ES-I3 (cell line): ENCODE data around the gene ABTB2.
A peak's percentile ranks its signal among the peaks of the same experiment; 100 is the strongest.

Experiments used
- H3K36me3 ChIP-seq: 2 replicates; pipeline ENCODE4 v1.6.1; 2013; ENCODE audit warnings: mild to moderate bottlenecking, low read length, control low read depth, moderate library complexity; ENCODE audit not compliant: insufficient read depth
- H3K4me1 ChIP-seq: 2 replicates; pipeline ENCODE4 v1.6.1; 2013; ENCODE audit warnings: mild to moderate bottlenecking, control low read depth, low read length; ENCODE audit not compliant: insufficient read depth
- H3K9ac ChIP-seq: 2 replicates; pipeline ENCODE4 v1.6.1; 2013; ENCODE audit warnings: low read depth, mild to moderate bottlenecking, low read length, moderate library complexity
- H3K9me3 ChIP-seq: 2 replicates; pipeline ENCODE4 v1.6.1; 2013; ENCODE audit warnings: mild to moderate bottlenecking, low read length, moderate library complexity; ENCODE audit not compliant: control insufficient read depth, insufficient read depth

Gene ABTB2

DNA sequence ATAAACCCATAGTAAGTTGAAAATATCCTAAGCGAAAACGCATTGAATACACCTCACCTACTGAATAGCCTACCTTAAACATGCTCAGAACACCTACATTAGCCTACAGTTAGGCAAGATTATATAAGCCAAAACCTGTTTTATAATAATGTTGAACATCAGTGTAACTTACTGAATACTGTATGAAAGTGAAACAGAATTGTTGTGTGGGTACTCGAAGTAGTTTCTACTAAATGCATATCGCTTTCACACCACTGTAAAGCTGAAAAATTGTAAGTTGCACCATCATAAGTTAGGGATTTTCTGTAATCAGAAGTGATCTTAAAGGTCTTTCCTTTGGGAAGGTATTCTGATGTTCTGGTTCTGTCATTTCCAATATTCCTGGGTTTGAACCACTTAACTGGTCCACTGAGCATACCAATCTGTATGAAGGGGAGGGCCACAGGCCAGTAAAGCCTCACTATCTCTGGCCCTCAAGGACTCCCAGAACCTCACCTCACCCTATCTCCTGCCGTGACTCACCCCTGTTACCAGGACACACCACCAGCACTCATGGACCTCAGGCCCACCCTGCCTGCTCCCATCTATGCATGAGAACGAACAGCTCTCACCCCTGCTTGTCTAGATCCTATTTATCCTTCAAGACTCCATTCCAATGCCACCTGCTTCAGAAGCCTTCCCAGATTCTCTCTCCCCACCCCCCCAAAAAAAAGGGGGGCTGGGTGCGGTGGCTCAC is 182.4 kb downstream of the ABTB2 start:
- no peaks in the 10 kb centered on the region; the same call in 1 of the 2 replicates for H3K4me1 ChIP-seq
- H3K9me3 ChIP-seq: no peaks in the 10 kb centered on the region
- H3K9ac ChIP-seq: no peak overlapping the region
- no peaks in the 10 kb centered on the region for H3K36me3 ChIP-seq

DNA sequence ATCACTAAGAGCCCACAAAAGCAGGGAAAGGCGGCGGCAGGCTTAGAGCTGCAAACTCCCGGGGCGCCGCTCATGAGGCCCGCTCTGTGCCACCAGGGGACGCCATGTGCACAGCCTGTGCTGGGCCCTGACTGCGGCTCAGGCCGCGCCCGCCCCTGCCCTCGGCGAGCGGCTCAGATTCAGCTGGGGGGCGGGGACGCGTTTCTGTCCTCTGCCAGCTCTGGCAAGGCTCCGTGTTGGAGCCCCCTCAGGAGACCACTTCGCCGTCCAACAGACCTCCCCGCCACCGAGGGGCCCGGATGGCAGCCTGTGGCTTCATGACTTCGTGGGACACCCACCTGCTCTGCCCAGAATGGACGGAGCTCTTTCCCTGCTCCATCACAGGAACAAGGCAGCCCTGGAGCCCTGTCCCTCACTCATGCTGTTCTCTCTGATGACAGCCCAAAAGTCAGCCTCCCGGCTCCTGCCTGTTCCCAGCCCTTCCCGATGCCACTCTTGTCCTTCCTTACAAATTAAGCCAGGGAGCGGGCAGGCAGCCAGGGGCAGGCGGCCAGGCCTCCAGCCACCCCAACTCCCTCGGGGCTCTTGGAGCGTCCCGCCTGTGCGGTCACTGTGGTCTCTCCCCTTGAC is 183.3 kb downstream of the ABTB2 start:
- Histone ChIP-seq H3K4me1 (no peaks in the 10 kb centered on the region; the same call in 1 of the 2 replicates), H3K9me3 (no peaks in the 10 kb centered on the region), H3K9ac (peak overlapping the region; percentile 31; the same call in 1 of the 2 replicates), H3K36me3 (0 out of 2 replicates have a peak, but pooled peaks cover 2% of the 10 kb centered on the region)

DNA sequence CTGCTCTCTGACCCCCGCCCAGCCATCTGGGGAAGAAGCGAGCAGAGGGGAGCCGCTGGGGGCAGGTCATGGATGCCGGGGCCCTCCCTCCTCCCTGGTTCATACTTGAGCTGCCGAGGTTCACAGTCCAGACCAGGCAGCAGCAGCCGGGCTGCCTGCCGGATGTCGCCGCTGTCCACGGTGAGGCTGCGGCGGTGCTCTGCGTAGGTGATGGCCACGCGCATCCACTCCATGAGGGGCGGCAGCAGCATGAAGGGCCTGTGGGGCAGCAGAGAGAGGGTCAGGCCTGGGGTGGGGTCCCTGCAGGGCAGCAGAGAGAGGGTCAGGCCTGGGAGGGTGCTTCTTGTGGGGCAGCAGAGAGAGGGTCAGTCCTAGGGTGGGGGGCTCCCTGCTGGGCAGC is 184.8 kb downstream of the ABTB2 start:
- H3K4me1 ChIP-seq: no peaks in the 10 kb centered on the region; the same call in 1 of the 2 replicates
- H3K9me3 ChIP-seq: no peaks in the 10 kb centered on the region
- H3K36me3 ChIP-seq: 0 out of 2 replicates have a peak, but pooled peaks cover 2% of the 10 kb centered on the region
- H3K9ac ChIP-seq: no peak overlapping the region

DNA sequence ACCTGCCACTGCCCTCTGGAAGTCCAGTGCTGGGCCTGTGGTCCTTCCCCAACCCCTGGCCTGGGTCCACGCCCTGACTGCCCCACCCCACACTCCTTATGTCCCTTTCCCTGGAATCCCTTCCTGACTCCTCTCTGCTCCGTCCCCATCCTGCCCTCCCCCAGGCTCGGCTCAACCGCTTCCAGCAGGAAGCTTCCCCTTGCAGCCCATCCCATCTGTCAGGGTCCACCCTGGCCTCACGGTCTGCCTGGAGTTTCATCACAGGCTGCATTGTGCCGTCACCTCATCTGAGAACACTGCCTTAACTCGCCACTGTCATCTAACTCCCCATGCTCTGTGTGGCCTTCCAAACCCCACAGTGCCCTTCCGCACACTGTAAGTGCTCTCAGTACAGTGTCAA is 188.1 kb downstream of the ABTB2 start:
- H3K36me3 ChIP-seq: 0 out of 2 replicates have a peak, but pooled peaks cover 2% of the 10 kb centered on the region
- no peak overlapping the region for H3K9ac ChIP-seq
- no peaks in the 10 kb centered on the region for H3K9me3 ChIP-seq
- H3K4me1 ChIP-seq: no peaks in the 10 kb centered on the region; the same call in 1 of the 2 replicates

DNA sequence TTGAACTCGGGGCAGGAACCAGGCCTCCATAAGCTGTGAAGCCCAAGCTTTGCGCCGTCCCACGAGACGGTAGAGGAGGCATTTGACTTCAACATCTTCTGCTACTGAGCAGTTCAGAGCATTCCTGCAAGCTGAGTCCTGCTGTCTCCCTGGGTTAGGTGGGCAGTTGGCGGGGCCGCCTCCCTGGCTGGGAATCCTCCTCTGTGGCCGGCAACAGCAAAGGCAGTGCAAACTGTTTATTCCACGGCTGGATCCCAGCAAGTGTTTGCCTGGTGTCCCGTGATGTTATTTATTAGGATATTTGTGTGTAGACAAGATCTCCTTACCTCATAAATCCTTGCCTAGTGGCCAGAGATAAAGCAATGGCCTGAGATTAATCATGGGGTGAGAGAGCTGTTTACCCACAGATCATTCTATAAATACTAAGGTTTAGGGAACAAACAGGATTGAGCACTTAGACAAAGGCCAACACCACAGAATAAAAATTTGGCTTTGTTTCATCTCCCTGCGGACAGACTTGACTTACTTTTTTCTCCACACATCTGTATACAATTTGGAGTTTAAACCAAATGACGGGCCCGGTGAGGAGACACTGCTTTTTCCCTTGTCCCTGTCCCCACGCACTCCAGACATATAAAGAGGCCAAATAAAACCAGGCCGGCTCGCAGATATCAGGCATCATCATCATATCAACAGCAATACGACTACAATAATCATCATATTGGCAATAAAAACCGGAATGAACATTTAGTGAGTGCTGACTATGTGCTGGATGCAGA is 189.0 kb downstream of the ABTB2 start:
- H3K9ac ChIP-seq: no peak overlapping the region
- 0 out of 2 replicates have a peak, but pooled peaks cover 2% of the 10 kb centered on the region for H3K36me3 ChIP-seq
- H3K4me1 ChIP-seq: no peaks in the 10 kb centered on the region; the same call in 1 of the 2 replicates
- no peaks in the 10 kb centered on the region for H3K9me3 ChIP-seq

DNA sequence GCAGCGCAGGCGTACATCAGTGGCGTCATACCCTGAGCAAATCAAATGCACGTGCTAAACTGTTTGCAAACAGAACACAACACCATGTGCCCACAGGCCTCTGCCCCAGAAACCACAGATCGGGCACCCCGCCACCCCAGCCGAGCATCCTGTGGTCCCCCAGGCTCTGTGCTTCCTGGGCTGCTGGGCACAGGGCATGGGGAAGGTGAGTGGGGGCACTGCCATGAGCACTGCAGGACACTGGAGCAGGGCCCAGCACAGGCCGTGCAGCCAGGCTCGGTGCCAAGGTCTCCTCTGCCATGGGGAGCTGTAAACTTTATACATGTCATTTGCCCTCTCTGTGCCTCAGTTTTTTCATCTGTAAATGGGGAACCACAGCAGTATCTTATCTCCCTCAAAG is 189.8 kb downstream of the ABTB2 start:
- Histone ChIP-seq H3K36me3 (0 out of 2 replicates have a peak, but pooled peaks cover 2% of the 10 kb centered on the region), H3K9ac (no peak overlapping the region), H3K4me1 (no peaks in the 10 kb centered on the region), H3K9me3 (no peaks in the 10 kb centered on the region)

DNA sequence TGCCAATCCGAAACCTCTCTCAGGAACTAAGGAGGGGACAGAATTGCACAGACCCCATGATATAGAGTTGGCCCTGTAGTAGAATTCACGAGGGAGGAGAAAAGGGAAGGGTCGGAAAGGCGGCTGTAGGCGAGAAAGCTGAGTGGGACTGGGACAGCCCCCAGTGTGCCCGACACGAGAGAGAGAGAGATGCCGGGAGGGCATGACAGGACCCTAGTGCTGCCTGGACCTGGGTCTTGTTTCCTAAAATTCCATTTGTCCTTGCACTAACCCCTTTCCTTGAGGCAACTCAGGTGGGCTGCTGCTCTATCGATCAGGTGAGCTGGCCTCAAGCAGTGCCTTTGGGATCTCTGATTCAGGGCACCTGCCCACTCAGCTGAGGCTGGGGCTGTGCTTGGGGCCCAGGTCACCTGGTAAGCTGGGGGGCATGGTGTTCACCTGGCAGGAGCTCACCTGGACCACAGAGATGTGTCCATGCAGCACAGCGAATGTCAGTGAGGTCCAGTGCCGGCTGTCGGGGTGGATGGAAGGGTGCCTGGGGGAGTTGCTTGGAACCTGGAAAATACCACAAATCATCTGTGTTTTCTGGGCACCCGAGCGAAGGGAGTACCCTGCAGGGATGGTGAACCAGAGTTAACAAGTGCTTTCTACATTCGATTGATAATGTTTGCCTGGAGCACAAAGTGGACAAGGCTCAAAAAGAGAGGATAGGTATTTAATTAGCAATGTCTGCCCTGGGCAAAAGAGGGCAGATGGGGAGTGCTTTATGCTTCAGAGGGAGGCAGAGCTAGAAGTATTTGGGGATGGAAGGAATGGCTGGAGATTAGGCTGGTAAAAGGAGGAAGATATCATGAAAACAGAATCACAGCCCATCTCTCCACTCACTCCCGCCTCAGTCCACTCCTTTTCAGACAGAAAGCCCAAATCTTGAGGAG is 190.7 kb downstream of the ABTB2 start:
- H3K36me3 ChIP-seq: 0 out of 2 replicates have a peak, but pooled peaks cover 2% of the 10 kb centered on the region
- H3K9ac ChIP-seq: no peak overlapping the region
- H3K4me1 ChIP-seq: no peaks in the 10 kb centered on the region
- no peaks in the 10 kb centered on the region for H3K9me3 ChIP-seq

DNA sequence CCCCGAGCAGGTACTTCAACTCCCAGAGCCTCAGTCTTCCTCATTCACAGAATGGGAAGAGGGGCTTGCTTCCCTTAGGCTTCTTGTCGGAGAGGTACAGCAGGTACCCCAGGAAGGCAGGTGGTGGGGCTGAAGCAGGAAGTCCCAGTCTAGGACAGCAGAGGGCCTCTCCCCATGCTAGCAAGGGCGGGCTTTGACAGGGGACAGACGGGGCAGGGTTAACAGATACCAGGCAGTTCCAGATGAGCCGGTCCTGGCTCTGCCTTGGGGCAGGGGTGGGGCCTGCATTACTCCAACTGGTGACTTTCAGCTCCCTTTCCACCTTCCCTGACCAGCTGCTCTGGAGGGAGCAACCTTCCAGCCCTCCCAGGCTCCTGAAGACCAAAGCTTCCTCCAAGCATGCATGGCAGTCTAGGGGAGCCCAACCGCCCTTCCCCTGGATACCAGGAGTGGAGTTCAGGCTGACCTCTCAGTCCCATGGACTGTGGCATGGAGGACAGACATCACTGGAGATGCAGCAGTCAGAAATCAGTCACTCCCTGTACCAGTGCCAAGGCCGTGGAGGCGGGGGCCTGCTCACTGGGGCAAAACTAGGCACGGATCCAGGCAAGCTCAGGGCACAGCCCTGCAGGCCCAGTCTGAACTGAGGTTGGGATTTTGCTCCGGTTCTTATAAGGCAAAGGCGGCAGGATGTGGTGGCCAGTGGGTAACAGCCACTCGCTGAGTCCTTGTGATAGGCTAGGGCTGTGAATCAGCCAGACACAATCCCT is 191.8 kb downstream of the ABTB2 start:
- Histone ChIP-seq H3K4me1 (no peaks in the 10 kb centered on the region), H3K9me3 (no peaks in the 10 kb centered on the region), H3K9ac (no peak overlapping the region), H3K36me3 (0 out of 2 replicates have a peak, but pooled peaks cover 2% of the 10 kb centered on the region)

DNA sequence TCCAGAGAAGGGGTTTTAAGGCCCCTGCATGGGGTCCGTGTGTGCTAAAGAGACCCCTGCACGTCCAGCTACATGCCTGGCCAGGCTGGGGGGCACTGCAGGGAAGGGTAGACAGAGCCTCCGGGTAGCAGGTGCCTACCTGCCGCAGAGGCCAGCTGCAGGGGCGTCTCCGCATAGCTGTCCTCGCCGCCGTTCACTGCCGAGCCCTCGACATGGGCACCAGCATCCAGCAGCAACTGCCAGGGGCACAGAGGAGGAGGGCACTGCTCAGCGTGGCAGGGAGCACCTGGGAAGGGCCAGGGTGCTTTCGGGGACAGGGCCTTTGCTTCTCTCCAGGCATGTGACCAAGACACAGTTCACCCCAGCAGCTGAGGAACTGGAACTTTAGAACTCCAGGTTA is 192.7 kb downstream of the ABTB2 start:
- no peaks in the 10 kb centered on the region for H3K36me3 ChIP-seq
- H3K4me1 ChIP-seq: no peaks in the 10 kb centered on the region
- H3K9me3 ChIP-seq: no peaks in the 10 kb centered on the region
- H3K9ac ChIP-seq: no peak overlapping the region

DNA sequence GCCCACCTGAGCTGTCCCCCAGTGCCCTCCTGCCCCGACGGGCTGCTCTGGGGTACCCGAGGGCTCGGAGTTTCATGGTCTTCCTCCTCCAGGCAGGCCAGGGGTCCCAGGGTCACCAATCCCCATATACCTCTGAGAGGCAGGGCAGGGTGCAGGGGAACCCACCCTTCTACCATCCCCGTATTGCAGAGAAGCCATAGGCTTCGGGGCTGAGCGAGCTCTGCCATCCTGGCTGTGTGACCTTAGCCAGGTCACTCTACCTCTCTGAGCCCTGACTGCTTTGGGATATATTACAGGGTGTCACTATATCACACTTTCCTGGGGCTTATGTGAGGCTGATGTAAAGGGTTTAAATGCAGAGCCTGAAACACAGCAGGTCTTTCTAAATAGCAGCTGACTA is 195.0 kb downstream of the ABTB2 start:
- Histone ChIP-seq H3K9me3 (no peaks in the 10 kb centered on the region), H3K36me3 (no peaks in the 10 kb centered on the region), H3K9ac (no peak overlapping the region), H3K4me1 (no peaks in the 10 kb centered on the region)

DNA sequence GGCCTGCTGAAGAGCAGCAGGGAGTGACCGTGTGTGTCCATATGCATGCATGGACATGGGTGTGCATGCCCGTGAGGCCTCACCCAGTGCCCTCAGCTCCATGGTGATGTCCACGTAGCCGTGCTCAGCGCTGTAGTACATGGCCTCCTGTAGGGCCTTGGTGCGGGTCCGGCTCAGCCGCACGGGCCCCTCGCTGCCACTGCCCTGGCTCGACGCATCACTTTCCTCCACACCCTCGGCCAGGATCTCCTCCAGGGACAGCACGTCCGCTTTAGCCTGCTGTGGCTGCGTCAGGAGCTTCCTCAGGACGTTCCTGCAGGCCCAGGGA is 195.4 kb downstream of the ABTB2 start:
- H3K4me1 ChIP-seq: no peaks in the 10 kb centered on the region
- H3K36me3 ChIP-seq: peaks cover 2% of the 10 kb centered on the region; the same call in 1 of the 2 replicates
- H3K9me3 ChIP-seq: no peaks in the 10 kb centered on the region
- H3K9ac ChIP-seq: no peak overlapping the region

DNA sequence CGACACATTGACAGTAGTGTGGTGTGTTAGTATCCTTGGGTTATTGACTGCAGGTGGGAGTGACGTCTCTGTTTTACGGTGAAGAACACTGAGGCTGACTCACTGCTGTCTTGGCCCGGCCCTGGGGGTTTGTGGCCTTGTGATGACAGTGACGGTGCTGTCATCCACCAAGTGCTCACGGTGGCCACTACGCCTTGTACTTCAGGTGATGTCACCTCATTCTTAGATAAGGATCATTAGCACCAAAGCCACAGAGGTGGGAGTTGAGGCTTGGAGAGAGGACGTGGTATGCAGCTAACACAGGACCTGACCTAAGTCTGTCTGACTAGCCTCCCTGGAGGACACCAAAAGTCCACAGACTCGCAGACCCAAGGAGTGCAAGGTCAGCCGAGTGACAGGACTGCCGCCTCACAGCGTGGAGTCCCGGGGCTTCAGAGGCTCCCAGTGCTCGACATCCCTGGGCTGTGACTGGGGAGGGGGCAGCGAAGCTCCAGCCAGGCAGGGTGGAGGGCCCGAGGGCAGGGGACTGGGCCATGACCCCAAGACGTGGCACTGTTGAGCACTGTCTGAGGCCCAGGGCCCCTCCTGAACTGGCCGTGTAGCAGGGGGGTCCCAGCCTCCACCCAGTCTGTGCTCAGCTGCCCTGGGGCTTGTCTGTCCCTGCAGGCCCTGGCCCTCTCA is 195.9 kb downstream of the ABTB2 start:
- Histone ChIP-seq H3K36me3 (peaks cover 2% of the 10 kb centered on the region; the same call in 1 of the 2 replicates), H3K9me3 (no peaks in the 10 kb centered on the region), H3K4me1 (no peaks in the 10 kb centered on the region), H3K9ac (no peak overlapping the region)

DNA sequence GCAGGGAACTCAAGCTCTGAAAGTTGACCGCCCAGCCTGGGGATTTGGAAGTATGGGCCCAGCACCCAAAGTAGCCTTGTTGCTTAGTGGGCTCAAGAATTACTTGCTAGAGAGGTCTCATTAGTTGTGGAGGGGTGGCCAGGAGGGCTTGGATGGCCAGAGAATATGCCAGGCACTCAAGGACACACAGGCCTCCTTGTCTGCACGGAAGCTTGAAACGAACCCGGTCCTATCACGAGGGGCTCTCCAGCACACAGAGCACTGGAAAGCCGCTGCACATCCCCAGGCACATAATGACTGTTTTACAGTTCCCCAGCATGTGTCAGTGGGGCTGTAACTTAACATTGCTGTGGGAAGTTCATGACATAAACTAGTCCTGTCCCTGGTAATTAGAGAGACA is 196.4 kb downstream of the ABTB2 start:
- Histone ChIP-seq H3K4me1 (no peaks in the 10 kb centered on the region), H3K36me3 (peaks cover 2% of the 10 kb centered on the region; the same call in 1 of the 2 replicates), H3K9me3 (no peaks in the 10 kb centered on the region), H3K9ac (no peak overlapping the region)
